Right renal cortex interstitium (tissue), 3 donors: ENCODE results near the gene IDH2. TPM values are rescaled to one million over a fixed set of nuclear protein-coding genes. Genes with fewer than 3 reads are reported as not detected.

Source experiments
- DNase-seq, 3 donors: peaks; one replicate each; pipeline ENCODE4 v3.0.0-alpha.2; 2013; ENCODE audit warnings: low read depth in 3 of 3, low spot score in 2 of 3
- polyA plus RNA-seq, 3 donors: library from polyadenylated mRNA; unstranded; fragments of 120-200 nt; gene quantifications; one replicate each; pipeline ENCODE4 v1.2.1, GENCODE V29; 2013; ENCODE audit not compliant: insufficient read length in 3 of 3

The IDH2 gene
- polyA plus RNA-seq, 3 donors = 194 to 210 (median 196) TPM

GRCh38 chr15:90067953-90068606 lies 34.2 kb downstream of the IDH2 start:
- DNase-seq = no peak

- no peak for DNase-seq
These were observed 34.9 kb downstream of the IDH2 start for GRCh38 chr15:90067181-90067952.

GRCh38 chr15:90065682-90066049 lies 36.6 kb downstream of the IDH2 start:
- no peak for DNase-seq

- DNase-seq = no peak
These were observed 37.2 kb downstream of the IDH2 start for GRCh38 chr15:90064911-90065681.

- DNase-seq = no peak
These were observed 38.5 kb downstream of the IDH2 start for GRCh38 chr15:90063770-90064247.

- DNase-seq = no peak
These were observed 39.1 kb downstream of the IDH2 start for GRCh38 chr15:90062973-90063769.

GRCh38 chr15:90062462-90062932 lies 39.8 kb downstream of the IDH2 start:
- no peak for DNase-seq

GRCh38 chr15:90062023-90062442 lies 40.2 kb downstream of the IDH2 start:
- no peak for DNase-seq

- no peak for DNase-seq
These were observed 41.5 kb downstream of the IDH2 start for GRCh38 chr15:90060797-90061196.

- DNase-seq = no peak
These were observed 42.9 kb downstream of the IDH2 start for GRCh38 chr15:90059208-90059985.

- no peak for DNase-seq
These were observed 43.5 kb downstream of the IDH2 start for GRCh38 chr15:90058775-90059174.

- no peak for DNase-seq
These were observed 44.0 kb downstream of the IDH2 start for GRCh38 chr15:90058308-90058707.

- no peak for DNase-seq
These were observed 45.7 kb downstream of the IDH2 start for GRCh38 chr15:90056529-90056928.

- DNase-seq = no peak
These were observed 47.1 kb downstream of the IDH2 start for GRCh38 chr15:90055182-90055581.

- no peak for DNase-seq
These were observed 47.6 kb downstream of the IDH2 start for GRCh38 chr15:90054618-90055097.

- no peak for DNase-seq
These were observed 48.4 kb downstream of the IDH2 start for GRCh38 chr15:90053685-90054466.

GRCh38 chr15:90051874-90052273 lies 50.4 kb downstream of the IDH2 start:
- DNase-seq = no peak

GRCh38 chr15:90049666-90050604 lies 52.3 kb downstream of the IDH2 start:
- no peak for DNase-seq
